ENCODE results near the gene PDE11A. TPM values are rescaled to one million over a fixed set of nuclear protein-coding genes. Genes with fewer than 3 reads are reported as not detected.

PDE11A gene
- total RNA-seq, 1 experiment from 2014 or later = 1.4 TPM

GRCh38 chr2:177724398-177725287 lies 347.9 kb downstream of the PDE11A start:
- no peaks in the 10 kb centered on the region for H3K4me1 Mint-ChIP-seq (ENCODE audit: low read depth, unreplicated experiment)
- peaks cover 13% of the 10 kb centered on the region for H3K27me3 Mint-ChIP-seq (ENCODE audit: unreplicated experiment)
- intact Hi-C loops (cut with micrococcal nuclease; ENCODE audit: unreplicated experiment) = loop anchor here (1.0 to 5.0 kb wide), 4 partner anchors 235 to 562 kb away; no protein-coding TSS in a partner anchor
- no peaks in the 10 kb centered on the region for H3K9me3 Mint-ChIP-seq (ENCODE audit: low read depth, unreplicated experiment)
- H3K4me3 Mint-ChIP-seq (ENCODE audit: low read depth, unreplicated experiment) = no peak overlapping the region
- BruUV-seq (replicated peaks) = no TSS peak
- DNase-seq = peak; percentile 58
- H3K36me3 Mint-ChIP-seq (ENCODE audit: insufficient read depth, unreplicated experiment) = no peaks in the 10 kb centered on the region
- CTCF ChIA-PET = interaction anchor here (0.6 to 1.0 kb wide), 2 partner anchors 95 to 560 kb away, joined by 3 to 4 read pairs; no protein-coding TSS in a partner anchor
- H3K27ac Mint-ChIP-seq (ENCODE audit: unreplicated experiment) = no peak overlapping the region
- TF ChIP-seq CTCF (IDR thresholded peaks at IDR 0.05; ENCODE audit: unreplicated experiment) = peak; percentile 88

DNA sequence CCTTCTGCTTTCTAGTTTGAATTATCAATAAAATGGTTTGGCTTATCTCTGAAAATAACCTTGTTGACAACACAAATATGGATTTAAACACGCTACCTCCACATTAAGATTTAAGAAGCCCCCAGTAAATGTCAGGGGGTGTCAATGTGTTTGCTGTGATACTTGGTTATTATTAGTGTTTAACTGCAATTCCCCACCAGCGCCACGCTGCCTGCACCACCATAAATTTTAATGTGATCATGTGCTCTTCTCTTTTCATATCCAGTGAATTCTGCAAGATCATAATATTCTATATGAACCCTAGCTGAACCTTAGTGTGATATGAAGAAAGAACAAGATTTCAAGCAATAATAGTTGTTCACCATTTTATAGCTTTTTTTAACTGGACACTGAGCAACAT lies 349.3 kb downstream of the PDE11A start:
- Mint-ChIP-seq H3K9me3 (ENCODE audit: low read depth, unreplicated experiment) (no peaks in the 10 kb centered on the region), H3K27ac (ENCODE audit: unreplicated experiment) (no peak overlapping the region), H3K27me3 (ENCODE audit: unreplicated experiment) (no peaks in the 10 kb centered on the region), H3K4me3 (ENCODE audit: low read depth, unreplicated experiment) (no peak overlapping the region), H3K4me1 (ENCODE audit: low read depth, unreplicated experiment) (no peaks in the 10 kb centered on the region), H3K36me3 (ENCODE audit: insufficient read depth, unreplicated experiment) (no peaks in the 10 kb centered on the region)
- intact Hi-C loops (cut with micrococcal nuclease; ENCODE audit: unreplicated experiment) = loop anchor here (5.0 kb wide), 2 partner anchors 306 to 561 kb away; no protein-coding TSS in a partner anchor
- no peak for DNase-seq
- CTCF ChIA-PET = no interaction called here
- TF ChIP-seq CTCF (IDR thresholded peaks at IDR 0.05; ENCODE audit: unreplicated experiment) = no peak
- no TSS peak for BruUV-seq (replicated peaks)

DNA sequence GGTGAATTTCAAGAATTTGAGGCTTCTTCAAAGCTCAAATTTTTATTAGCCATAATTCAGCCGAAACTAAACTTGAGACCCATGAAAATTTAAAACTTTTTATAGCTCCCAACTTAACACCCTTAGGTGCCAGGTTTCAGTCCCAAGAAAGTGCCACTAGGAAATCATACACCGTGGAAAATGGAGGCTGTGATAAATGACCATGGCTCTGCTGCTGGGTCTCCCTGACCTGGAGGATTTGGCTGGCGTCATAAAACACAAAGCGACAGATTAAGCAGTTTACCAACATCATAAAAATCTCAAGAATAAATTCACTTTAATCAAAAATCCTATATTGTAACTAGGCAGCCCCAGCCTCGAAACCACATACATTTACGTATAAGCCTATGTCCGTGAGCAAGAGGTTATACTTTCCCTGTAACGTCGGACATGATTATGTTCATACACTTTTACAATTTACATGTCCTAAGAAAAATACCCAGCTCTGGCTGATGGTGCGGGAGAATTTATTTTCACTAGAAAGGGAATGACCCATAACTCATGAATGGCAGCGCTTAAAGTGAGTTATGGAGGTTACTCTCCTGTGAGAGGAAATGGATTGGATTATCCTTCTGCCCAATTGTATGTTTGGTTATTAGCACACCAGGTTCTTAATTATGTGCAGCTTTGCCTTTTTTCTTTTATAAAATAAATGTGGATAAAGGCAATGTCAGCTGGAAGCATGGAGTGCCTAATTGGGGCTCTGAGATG lies 350.6 kb downstream of the PDE11A start:
- Mint-ChIP-seq H3K9me3 (ENCODE audit: low read depth, unreplicated experiment) (no peaks in the 10 kb centered on the region), H3K27ac (ENCODE audit: unreplicated experiment) (no peak overlapping the region), H3K36me3 (ENCODE audit: insufficient read depth, unreplicated experiment) (no peaks in the 10 kb centered on the region), H3K27me3 (ENCODE audit: unreplicated experiment) (no peaks in the 10 kb centered on the region), H3K4me1 (ENCODE audit: low read depth, unreplicated experiment) (no peaks in the 10 kb centered on the region), H3K4me3 (ENCODE audit: low read depth, unreplicated experiment) (no peak overlapping the region)
- DNase-seq = no peak
- no peak for TF ChIP-seq CTCF (IDR thresholded peaks at IDR 0.05; ENCODE audit: unreplicated experiment)
- intact Hi-C loops (cut with micrococcal nuclease; ENCODE audit: unreplicated experiment) = loop anchor here (5.0 kb wide), 2 partner anchors 305 to 560 kb away; no protein-coding TSS in a partner anchor
- no TSS peak for BruUV-seq (replicated peaks)
- CTCF ChIA-PET = interaction anchor here (0.8 kb wide), 1 partner anchor 11 kb away, joined by 3 read pairs; no protein-coding TSS in a partner anchor

- intact Hi-C loops (cut with micrococcal nuclease; ENCODE audit: unreplicated experiment) = loop anchor here (5.0 kb wide), 2 partner anchors 304 to 559 kb away; no protein-coding TSS in a partner anchor
- peaks cover 6% of the 10 kb centered on the region for H3K27me3 Mint-ChIP-seq (ENCODE audit: unreplicated experiment)
- H3K36me3 Mint-ChIP-seq (ENCODE audit: insufficient read depth, unreplicated experiment) = no peaks in the 10 kb centered on the region
- H3K4me3 Mint-ChIP-seq (ENCODE audit: low read depth, unreplicated experiment) = no peak overlapping the region
- BruUV-seq (replicated peaks) = no TSS peak
- H3K9me3 Mint-ChIP-seq (ENCODE audit: low read depth, unreplicated experiment) = no peaks in the 10 kb centered on the region
- no peak for TF ChIP-seq CTCF (IDR thresholded peaks at IDR 0.05; ENCODE audit: unreplicated experiment)
- no peaks in the 10 kb centered on the region for H3K4me1 Mint-ChIP-seq (ENCODE audit: low read depth, unreplicated experiment)
- no peak for DNase-seq
- no peak overlapping the region for H3K27ac Mint-ChIP-seq (ENCODE audit: unreplicated experiment)
- CTCF ChIA-PET = no interaction called here
Measured at GRCh38 chr2:177721087-177721486, 351.5 kb downstream of the PDE11A start.

Data from Calu3 (cell line).